ENCODE measurements around the gene CXorf51B. TPM values are rescaled to one million over a fixed set of nuclear protein-coding genes. Genes with fewer than 3 reads are reported as not detected.
A peak's percentile ranks its signal among the peaks of the same experiment; 100 is the strongest.
"Not testable (repeated sequence)": the region's sequence is repeated elsewhere in the genome, so short reads cannot be mapped to it uniquely, and the experiment has no call there.

CXorf51B gene
- total RNA-seq, result not detected
- long read RNA-seq, result 0 reads

GRCh38 chrX:146809471-146809870 is at the start of gene CXorf51B:
Gene CXorf51B (plus strand): TSS chrX:146809771. CDS start chrX:146809792, 21 bp downstream.
- ATAC-seq; DNase-seq; intact Hi-C loops (cut with micrococcal nuclease): not testable (repeated sequence)

- DNase-seq; ATAC-seq; intact Hi-C loops (cut with micrococcal nuclease): not testable (repeated sequence)
These were observed 5.1 kb downstream of the CXorf51B start, which contains the start of gene CXorf51A for GRCh38 chrX:146814644-146815043. Gene CXorf51A (minus strand): TSS chrX:146814744. CDS start chrX:146814723, 21 bp downstream.

GRCh38 chrX:146831994-146832393 is 22.4 kb downstream of the CXorf51B start:
- intact Hi-C loops (cut with micrococcal nuclease), result no loop called here
- DNase-seq, result peak; percentile 0
- ATAC-seq, result no peak

- DNase-seq, result no peak
- no peak for ATAC-seq
- intact Hi-C loops (cut with micrococcal nuclease), result no loop called here
These were observed 44.7 kb downstream of the CXorf51B start for GRCh38 chrX:146854281-146854680.

Other genes with a start within 250 kb of the CXorf51B start
- not detected for gene CXorf51A, start 5.0 kb downstream of the CXorf51B start, total RNA-seq